HG03521 (cell line): ENCODE data around the gene ANKRD12.
"Not testable (repeated sequence)": the region's sequence is repeated elsewhere in the genome, so short reads cannot be mapped to it uniquely, and the experiment has no call there.

ENCODE experiments used
- ATAC-seq: cut with Tn5 transposase; IDR thresholded peaks from one replicate; pipeline ENCODE4 v1.9.1; 2021; ENCODE audit warnings: mild to moderate bottlenecking, moderate library complexity; ENCODE audit not compliant: unreplicated experiment

The ANKRD12 gene

DNA sequence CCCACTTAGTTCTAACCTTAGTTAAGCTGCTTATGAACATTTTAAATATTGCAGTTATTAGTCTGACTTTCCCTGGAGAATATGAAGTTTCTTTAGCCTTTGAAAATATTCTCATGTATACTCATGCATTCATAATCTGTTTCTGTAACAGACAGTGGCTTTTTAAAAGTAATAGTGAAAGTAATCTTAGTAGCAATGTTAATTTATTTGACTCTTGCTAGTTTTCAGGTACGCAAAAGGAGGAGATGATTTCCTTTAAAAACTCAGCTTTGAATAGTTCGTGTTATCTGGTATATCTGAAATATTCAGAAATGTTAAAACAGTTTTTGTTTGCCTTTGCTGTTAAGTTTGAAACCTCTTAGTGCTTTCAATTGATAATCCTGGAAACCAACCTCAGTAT, 3.8 kb downstream of the ANKRD12 start:
- no peak for ATAC-seq

DNA sequence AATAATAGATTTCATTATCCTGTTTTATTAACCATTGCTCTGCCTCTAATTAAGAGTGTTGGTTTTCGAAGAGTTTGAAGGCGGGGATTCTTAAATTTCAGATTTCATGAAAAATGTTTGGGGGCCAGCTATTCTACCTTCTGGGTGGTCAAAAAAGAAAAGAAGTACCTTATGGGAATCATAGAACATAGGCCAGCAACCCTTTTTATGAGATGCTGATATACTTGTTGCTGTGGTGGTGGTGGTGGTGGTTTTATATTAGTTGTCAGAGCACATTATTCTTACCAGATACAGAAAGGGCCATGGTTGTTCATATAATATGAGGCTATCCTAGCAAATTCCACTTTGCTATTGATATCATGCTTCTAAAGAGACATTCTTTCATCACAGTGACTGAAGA, 4.4 kb downstream of the ANKRD12 start:
- no peak for ATAC-seq

DNA sequence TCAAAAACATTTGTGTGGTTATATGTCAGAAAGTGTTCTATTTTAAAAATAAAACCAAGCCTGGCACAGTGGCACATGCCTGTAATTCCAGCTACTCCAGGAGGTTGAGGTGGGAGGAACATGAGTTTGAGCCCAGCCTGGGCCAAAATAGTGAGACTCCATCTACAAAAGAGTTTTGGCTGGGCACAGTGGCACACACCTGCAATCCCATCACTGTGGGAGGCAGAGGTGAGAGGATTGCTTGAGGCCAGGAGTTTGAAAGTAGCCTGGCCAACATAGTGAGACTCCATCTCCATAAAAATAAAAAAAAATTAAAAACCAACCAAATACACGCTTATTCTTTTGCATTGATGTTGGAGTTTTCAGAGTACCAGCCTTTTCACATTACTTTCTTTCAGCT, 9.6 kb downstream of the ANKRD12 start:
- no peak for ATAC-seq

DNA sequence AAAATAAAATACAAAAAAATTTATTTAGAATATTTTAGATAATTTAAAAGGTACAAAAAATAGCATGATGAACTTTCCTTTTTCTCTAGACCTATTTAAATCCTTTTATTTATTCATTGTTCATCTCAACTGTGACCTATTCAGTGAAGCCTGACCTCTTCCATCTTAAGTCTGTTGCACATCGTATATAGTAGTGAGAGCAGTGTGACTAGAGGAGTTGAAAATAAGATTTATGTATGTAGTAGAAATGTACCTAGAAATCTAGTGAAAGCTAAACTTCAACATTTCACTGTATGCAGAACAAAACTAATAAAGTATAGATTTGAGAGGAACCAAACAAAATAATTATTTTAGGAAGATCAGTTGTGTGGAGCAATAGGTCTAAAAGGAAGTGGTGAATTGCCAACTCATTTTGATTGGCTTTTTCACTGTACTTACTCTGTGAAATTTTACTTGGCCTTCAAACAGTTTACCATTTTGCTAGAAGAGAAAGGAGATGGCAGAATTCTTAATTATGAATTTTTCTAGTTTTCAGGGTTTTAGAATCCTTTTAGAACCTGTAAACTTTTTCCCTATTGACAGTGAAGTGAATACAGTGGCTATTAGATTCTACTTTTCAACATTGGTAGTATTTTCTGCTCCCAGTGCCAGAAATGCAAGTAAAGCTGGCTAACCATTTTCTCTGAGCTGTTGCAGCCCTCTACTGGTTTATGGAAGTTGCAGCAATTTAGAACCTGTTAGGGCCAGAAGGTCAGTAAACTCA, 11.0 kb downstream of the ANKRD12 start:
- ATAC-seq: no peak

DNA sequence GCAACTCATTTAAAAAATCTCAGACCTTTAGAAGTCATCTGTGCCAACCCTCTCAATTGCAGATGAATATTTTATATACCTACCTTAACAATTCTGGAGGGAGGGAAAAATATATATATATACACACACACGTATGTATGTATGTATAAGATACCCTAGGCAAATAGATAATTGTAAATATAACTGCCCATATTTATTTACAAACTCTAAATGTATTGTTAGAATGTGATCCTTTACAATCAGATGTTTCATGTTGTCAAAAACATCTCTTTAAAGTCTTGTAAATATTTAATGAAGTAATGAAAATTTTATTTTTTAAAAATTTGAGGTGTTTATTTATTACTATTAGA, 11.6 kb downstream of the ANKRD12 start:
- ATAC-seq: no peak

DNA sequence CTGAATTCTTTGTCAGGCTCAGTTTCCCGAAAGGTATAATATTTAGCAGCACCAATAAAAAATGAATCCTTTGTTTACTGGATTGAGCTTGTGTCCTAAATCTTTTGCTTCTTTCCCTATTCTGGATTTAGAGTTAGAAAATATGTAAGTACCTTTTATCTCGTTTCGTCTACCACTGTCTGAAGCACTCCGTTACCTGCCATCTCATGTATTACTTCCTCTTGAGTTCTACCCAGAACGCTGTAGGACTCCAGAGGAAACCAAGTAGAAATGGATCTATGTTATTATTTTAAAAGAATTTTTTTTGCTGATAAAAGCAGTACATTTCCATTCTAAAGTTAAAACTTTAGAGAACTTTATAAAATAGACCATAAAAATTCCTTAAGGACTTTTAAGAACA, 13.5 kb downstream of the ANKRD12 start:
- ATAC-seq: no peak

DNA sequence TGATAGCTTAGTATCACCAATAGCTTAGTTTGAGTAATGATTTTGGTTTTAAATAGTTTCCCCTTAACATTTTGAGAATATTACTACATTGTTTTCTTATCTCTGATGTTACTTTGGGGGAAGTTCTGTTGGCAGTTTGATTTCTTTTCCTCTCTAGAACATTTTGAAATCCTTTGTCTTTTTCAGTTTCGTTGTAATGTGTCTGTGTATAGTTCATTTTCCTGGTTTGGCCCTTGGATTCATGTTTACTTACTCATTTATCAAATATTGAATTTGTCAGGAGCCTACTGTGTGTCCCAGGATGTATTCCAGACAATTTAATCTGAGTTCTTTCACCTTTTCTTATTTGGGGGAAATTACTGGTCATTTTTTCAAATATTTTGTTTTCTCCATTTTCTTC, 16.7 kb downstream of the ANKRD12 start:
- no peak for ATAC-seq

DNA sequence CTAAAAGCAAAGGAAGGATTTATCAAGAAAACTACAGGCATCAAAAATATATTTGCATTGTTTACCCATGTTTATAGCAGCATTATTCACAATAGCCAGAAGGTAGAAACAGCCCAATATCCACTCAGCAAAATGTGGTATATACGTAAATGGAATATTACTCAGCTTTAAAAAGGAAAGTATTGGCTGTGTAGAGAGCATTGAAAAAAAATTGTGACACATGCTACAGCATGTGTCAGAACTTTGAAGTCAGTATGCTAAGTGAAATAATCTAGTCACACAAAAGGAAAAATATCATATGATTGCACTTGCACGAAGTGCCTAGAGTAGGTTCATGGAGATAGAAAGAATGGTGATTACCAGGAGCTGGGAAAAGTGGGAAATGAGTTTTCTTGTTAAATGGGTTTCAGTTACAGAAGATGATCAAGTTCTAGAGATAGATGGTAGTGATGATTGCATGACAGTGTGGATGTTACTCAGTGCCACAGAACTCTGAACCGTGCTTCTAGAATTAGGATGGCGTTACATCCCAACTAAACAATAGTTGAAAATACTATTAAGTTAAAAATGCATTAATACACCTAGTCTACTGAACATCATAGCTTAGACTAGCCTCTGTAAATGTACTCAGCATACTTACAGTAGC, 20.1 kb downstream of the ANKRD12 start:
- no peak for ATAC-seq

DNA sequence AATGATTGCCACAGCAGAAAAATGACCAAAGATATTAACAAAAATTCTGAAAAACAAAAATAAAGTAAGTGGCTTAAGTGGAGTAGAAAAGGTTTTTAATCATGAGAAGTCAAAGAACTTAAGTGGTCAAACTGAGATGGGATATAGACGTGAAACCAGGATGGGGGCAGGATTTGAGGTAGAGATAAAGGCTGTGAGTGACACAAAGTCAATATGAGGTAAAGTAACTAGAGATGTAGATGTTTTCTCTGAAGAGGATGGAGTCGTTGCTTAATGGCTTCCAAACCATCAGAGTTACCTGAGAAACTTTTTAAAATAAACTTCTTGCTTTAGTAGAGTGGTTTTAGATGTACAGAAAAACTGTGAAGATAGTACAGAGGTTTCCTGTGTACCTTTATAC, 21.2 kb downstream of the ANKRD12 start:
- no peak for ATAC-seq

DNA sequence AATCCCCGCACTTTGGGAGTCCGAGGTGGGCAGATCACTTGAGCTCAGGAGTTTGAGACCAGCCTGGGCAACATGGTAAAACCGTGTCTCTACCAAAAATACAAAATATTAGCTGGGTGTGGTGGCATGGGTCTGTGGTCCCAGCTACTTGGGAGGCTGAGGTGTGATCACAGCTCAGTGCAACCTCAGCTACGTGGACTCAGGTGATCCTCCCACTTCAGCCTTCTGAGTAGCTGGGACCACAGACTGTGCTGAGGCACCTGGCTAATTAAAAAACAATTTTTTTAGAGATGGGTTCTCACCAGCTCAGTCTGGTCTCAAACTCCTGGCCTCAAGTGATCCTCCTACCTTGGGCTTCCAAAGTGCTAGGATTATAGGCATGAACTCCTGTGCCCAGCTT, 23.4 kb downstream of the ANKRD12 start:
- ATAC-seq: no peak

DNA sequence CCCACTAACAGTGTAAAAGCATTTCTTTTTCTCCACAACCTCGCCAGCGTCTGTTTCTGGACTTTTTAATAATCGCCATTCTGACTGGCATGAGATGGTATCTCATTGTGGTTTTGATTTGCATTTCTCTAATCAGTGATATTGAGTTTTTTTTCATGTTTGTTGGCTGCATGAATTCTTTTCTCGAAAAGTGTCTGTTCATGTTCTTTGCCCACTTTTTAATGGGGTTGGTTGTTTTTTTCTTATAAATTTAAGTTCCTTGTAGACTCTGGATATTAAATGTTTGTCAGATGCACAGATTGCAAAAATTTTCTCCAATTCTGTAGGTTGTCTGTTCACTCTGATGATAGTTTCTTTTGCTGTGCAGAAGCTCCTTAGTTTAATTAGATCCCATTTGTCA, 26.1 kb downstream of the ANKRD12 start:
- ATAC-seq: not testable (repeated sequence)

DNA sequence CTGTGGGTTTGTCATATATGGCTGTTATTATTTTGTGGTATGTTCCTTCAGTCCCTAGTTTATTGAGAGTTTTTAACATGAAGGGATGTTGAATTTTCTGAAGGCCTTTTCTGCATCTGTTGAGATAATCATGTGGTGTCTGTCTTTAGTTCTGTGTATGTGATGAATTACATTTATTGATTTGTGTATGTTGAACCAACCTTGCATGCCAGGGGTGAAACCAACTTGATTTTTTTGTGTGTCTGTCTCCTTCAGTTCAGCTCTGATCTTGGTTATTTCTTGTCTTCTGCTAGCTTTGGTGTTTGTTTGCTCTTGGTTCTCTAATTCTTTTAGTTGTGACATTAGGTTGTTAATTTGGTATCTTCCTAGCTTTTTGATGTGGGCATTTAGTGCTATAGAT, 27.6 kb downstream of the ANKRD12 start:
- ATAC-seq: not testable (repeated sequence)

DNA sequence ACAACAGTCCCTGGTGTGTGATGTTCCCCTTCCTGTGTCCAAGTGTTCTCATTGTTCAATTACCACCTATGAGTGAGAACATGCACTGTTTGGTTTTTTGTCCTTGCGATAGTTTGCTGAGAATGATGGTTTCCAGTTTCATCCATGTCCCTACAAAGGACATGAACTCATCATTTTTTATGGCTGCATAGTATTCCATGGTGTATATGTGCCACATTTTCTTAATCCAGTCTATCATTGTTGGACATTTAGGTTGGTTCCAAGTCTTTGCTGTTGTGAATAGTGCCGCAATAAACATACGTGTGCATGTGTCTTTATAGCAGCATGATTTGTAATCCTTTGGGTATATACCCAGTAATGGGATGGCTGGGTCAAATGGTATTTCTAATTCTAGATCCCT, 29.3 kb downstream of the ANKRD12 start:
- not testable (repeated sequence) for ATAC-seq

DNA sequence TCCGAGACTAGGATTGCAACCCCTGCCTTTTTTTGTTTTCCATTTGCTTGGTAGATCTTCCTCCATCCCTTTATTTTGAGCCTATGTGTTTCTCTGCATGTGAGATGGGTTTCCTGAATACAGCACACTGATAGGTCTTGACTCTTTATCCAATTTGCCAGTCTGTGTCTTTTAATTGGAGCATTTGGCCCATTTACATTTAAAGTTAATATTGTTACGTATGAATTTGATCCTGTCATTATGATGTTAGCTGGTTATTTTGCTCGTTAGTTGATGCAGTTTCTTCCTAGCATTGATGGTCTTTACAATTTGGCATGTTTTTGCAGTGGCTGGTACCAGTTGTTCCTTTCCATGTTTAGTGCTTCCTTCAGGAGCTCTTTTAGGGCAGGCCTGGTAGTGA, 32.9 kb downstream of the ANKRD12 start:
- not testable (repeated sequence) for ATAC-seq

DNA sequence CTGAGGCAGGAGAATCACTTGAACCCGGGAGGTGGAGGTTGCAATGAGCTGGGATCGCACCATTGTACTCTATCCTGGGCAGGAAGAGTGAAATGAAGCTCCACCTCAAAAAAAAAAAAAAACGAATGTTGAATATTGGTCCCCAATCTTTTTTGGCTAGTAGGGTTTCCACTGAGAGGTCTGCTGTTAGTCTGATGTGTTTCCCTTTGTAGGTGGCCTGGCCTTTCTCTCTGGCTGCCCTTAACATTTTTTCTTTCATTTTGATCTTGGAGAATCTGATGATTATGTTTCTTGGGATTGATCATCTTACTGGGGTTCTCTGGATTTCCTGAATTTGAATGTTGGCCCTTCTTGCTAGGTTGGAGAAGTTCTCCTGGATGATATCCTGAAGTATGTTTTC, 35.3 kb downstream of the ANKRD12 start:
- ATAC-seq: not testable (repeated sequence)

DNA sequence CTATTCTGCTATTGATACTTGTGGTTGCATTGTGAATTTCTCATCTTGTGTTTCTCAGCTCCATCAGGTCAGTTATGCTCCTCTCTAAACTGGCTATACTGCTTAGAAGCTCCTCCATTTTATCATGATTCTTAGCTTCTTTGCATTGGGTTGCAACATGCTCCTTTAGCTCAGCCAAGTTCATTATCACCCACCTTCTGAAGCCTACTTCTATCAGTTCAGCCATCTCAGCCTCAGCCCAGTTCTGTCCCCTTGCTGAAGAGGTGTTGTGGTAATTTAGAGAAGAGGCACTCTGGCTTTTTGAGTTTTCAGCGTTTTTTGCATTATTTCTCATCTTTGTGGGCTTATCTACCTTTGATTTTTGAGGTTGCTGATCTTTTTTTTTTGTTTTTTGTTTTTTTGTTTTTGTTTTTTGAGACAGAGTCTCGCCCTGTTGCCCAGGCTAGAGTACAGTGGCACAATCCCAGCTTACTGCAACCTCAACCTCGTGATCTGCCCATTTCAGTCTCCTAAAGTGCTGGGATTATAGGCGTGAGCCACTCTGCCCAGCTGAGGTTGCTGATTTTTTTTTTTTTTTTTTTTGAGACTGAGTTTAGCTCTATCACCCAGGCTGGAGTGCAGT, 36.0 kb downstream of the ANKRD12 start:
- no peak for ATAC-seq

DNA sequence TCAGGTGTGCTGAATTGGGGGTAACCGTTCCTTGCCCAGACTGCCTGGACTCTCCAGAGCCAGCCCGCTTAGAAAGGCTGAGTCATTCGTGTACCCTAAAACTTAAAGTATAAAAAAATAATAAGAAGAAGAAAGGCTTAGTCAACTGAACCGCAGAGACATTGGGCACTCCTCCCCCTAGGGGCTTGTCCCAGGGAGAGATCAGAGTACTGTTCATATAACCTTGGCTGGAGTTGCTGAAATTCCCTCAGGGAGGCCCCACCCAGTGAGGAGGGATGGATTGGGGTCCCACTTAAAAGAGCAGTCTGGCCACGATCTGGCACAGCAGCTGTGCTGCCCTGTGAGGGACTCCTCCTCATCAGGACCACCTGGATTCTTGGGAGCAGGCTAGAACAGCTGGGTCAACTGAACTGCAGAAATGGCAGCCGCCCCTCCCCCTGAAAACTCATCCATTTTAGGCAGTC, 37.2 kb downstream of the ANKRD12 start:
- no peak for ATAC-seq

DNA sequence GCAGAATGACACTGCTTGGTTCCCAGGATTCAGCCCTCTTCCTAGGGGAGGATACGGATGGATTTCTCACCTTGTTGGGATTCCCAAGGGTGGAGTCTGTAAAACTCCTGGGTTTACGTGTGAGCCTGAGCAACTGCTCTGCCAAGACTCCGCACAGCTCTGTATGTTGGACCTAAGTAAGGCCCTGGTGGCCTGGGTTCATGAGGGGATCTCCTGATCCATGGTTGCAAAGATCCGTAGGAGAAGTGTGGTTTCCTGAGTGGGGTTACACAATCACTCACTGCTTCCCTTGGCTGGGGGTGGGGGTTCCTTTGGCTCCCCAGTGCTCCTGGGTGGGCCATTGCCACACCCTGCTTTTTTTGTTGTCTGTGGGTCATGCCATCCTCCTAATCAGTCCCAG, 37.7 kb downstream of the ANKRD12 start:
- no peak for ATAC-seq

DNA sequence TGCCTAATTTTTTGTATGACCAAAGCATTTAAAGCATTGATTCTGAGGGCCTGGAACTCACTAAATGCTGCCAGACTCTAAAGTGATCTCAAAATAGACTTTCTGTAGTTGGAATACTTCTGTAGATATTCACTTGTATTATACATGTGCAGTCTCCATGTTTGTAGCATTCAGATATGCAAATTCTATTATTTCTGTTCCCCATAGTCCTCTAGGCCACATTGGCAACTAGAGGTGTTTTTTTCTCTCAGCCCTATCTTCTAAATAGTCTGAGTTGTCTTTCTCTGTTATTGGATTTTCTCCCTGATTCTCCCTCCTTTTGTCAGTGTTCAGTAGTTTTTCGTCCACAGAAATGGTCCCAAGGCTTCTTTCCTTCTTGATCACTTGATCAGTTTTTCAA, 38.5 kb downstream of the ANKRD12 start:
- ATAC-seq: no peak

DNA sequence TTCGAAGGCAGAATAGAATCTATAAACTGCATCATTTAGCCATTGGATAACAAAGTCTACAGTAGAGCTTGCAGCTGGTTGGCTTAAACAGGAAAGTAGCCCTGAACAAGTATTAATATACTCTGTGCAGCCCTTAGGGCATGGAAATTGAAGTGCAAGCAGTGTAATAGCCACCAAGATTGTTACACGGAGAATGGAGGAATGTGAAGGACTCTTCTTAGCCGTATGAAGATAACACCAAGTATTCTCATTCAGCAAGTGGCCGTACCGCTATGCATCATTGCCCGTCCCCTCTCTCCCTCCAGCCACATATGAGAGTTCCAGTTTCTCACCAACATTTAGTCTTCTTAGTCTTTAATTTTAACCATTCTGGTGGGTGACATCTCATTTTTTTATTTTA, 40.5 kb downstream of the ANKRD12 start:
- ATAC-seq: no peak

DNA sequence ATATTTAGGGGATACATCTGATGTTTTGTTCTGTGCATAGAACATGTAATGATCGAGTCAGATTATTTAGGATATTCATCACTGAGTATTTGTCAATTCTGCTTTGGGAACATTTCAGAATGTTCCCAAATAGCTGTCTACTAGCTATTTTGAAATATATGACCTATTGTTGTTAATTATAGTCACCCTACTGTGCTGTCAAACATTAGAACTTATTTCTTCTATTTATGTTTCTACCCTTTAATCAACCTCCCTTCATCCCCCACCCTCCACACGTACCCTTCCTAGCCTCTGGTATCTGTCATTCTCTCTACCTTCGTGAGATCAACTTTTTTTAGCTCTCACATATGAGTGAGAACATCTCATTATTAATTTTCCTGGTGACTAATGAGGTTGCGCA, 40.9 kb downstream of the ANKRD12 start:
- ATAC-seq: no peak

DNA sequence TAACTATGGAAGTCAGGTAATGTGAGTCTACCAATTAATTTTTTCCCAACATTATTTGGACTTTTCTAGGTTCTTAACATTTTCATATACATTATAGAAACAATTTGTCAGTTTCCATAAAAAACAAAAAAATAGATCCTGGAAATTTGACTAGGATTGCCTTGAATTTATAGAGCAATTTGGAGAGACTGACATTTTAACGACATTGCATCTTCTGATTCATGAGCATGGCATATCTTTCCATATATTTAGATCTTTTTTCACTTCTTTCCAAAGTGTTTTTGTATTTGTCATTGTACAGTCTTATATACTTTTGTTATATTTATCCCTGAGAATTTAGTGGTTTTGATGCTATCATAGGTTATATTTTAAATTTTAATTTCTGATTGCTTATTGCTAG, 42.0 kb downstream of the ANKRD12 start:
- ATAC-seq: no peak
